ENCODE data around the gene CTSD. TPM values are rescaled to one million over a fixed set of nuclear protein-coding genes. Genes with fewer than 3 reads are reported as not detected.

Gene CTSD
- total RNA-seq, 1 experiment from 2014 or later, result 158 TPM

DNA sequence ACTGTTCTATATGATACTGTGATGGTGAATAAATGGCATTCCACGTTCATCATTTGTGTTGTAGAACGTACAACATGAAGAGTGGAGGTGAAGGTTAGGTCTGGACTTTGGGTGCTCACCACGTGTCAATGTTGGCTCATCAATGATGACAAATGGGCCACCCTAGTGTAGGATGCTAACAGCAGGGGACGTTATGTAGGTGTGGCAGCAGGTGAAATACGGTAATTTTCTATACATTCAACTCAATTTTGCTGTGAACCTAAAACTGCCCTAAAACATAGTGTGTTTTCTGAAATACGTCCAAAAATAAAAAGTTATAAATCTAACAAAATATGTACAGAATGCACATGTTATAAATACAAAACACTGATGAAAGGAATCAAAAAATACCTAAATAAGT is 60.6 kb downstream of the CTSD start:
- no CpG with 5 or more reads among the region's 6 CpGs for WGBS (ENCODE audit: extremely low coverage, insufficient read length, low lambda C conversion rate)
- Histone ChIP-seq H4K20me1 (ENCODE audit: control insufficient read depth, insufficient read depth, insufficient read length) (no peaks in the 10 kb centered on the region), H3K56ac (ENCODE audit: insufficient read length, low read depth, low read length) (no peak overlapping the region), H4K5ac (ENCODE audit: insufficient read length, low read depth, low read length) (no peak overlapping the region), H2BK120ac (ENCODE audit: low read depth, low read length, poor library complexity, severe bottlenecking) (no peak overlapping the region), H2AK5ac (ENCODE audit: insufficient read length, low read length) (no peak overlapping the region), H3K4me2 (ENCODE audit: insufficient read depth, insufficient read length, low read length) (no peak overlapping the region), H3K14ac (ENCODE audit: insufficient read depth, low read length) (no peak overlapping the region), H2AFZ (ENCODE audit: low read length) (no peak overlapping the region), H4K8ac (replicated peaks; ENCODE audit: insufficient read length, low read depth, low read length) (no peak overlapping the region), H3K27ac (ENCODE audit: insufficient read length, low read depth, low read length) (no peak overlapping the region), H3K23me2 (ENCODE audit: insufficient read length, low read depth, low read length, poor library complexity, severe bottlenecking) (no peaks in the 10 kb centered on the region), H3K79me2 (ENCODE audit: insufficient read depth, low read length) (no peaks in the 10 kb centered on the region), H3K79me1 (ENCODE audit: insufficient read depth, low read depth, low read length, poor library complexity, severe bottlenecking) (no peaks in the 10 kb centered on the region), H3K9me3 (ENCODE audit: control insufficient read depth, low read depth, low read length) (no peaks in the 10 kb centered on the region), H3K9ac (ENCODE audit: extremely low read depth, insufficient read length, low read length) (no peak overlapping the region), H2BK20ac (ENCODE audit: low read depth, low read length, poor library complexity, severe bottlenecking) (no peak overlapping the region), H3K23ac (ENCODE audit: insufficient read length, low read depth, low read length) (no peak overlapping the region), H2BK5ac (ENCODE audit: insufficient read length, low read length) (no peak overlapping the region), H3K27me3 (ENCODE audit: insufficient read depth, low read length) (no peaks in the 10 kb centered on the region; the same call in 1 of the 2 replicates), H4K91ac (ENCODE audit: insufficient read length, low read depth, low read length) (no peak overlapping the region), H3T11ph (ENCODE audit: low read length) (no peak overlapping the region), H3K4ac (ENCODE audit: low read depth, low read length) (no peak overlapping the region), H3K18ac (ENCODE audit: insufficient read length, low read depth, low read length) (no peak overlapping the region), H2BK12ac (ENCODE audit: insufficient read length, low read depth, low read length) (no peak overlapping the region), H2BK15ac (ENCODE audit: low read depth, low read length) (no peak overlapping the region), H3K4me1 (ENCODE audit: insufficient read depth, low read length) (no peaks in the 10 kb centered on the region)
- Mint-ChIP-seq H3K4me1 (peaks cover 5 to 10% of the 10 kb centered on the region in 2 experiments; a peak in 3 of 4 replicates), H3K4me3 (no peak overlapping the region), H3K36me3 (ENCODE audit: insufficient read depth in 1 of 3, low read depth in 3 of 3) (peaks cover 0 to 4% (median 1%) of the 10 kb centered on the region in 3 experiments; a peak in 3 of 7 replicates), H3K27me3 (ENCODE audit: low read depth) (peaks cover 65% of the 10 kb centered on the region), H3K9me3 (peaks cover 6 to 7% of the 10 kb centered on the region in 2 experiments; a peak in 4 of 5 replicates), H3K27ac (no peak overlapping the region)
- TF ChIP-seq CTCF (conservative IDR thresholded peaks at IDR 0.05), result no peak
- DNase-seq, result no peak

Other genes starting within 250 kb of the CTSD start
- 3.2 and 4.4 TPM in 2 replicates for gene DUSP8, start 191.7 kb downstream of the CTSD start, total RNA-seq (2021)
- gene KRTAP5-1, start 178.6 kb downstream of the CTSD start, total RNA-seq (2021), result not detected in 2 replicates
- gene KRTAP5-2, start 165.6 kb downstream of the CTSD start, total RNA-seq (2021), result not detected in 2 replicates
- not detected in 2 replicates for gene KRTAP5-3, start 155.5 kb downstream of the CTSD start, total RNA-seq (2021)
- not detected in 2 replicates for gene KRTAP5-4, start 141.8 kb downstream of the CTSD start, total RNA-seq (2021)
- not detected in 2 replicates for gene KRTAP5-5, start 134.2 kb downstream of the CTSD start, total RNA-seq (2021)
- gene KRTAP5-6, start 66.7 kb downstream of the CTSD start, total RNA-seq (2021), result not detected in 2 replicates
- 0.59 and 0.77 TPM in 2 replicates for gene IFITM10, start 13.3 kb downstream of the CTSD start, total RNA-seq (2021)
- gene SYT8, start 71.1 kb upstream of the CTSD start, total RNA-seq (2021), result not detected in 2 replicates
- gene TNNI2, start 75.1 kb upstream of the CTSD start, total RNA-seq (2021), result not detected in 2 replicates
- not detected in 2 replicates for gene LSP1, start 89.2 kb upstream of the CTSD start, total RNA-seq (2021)
- gene PRR33, start 128.0 kb upstream of the CTSD start, total RNA-seq (2021), result not detected in 2 replicates
- gene TNNT3, start 155.8 kb upstream of the CTSD start, total RNA-seq (2021), result not detected in 2 replicates
- gene MRPL23, start 183.4 kb upstream of the CTSD start, total RNA-seq (2021), result 65.3 and 67.3 TPM in 2 replicates
- gene H19, start 233.9 kb upstream of the CTSD start, total RNA-seq (2021), result 10.7 TPM in 2 replicates